Measurements from ENCODE around the gene MEX3A. TPM values are rescaled to one million over a fixed set of nuclear protein-coding genes. Genes with fewer than 3 reads are reported as not detected.
"Not testable (repeated sequence)": the region's sequence is repeated elsewhere in the genome, so short reads cannot be mapped to it uniquely, and the experiment has no call there.

MEX3A gene
- polyA plus RNA-seq, 6 donors from 2014 or later = 0.05 to 0.13 TPM; not detected in 4

GRCh38 chr1:156076609-156077429 is 5.4 kb downstream of the MEX3A start:
- peak; percentile 42 for DNase-seq
- peak overlapping the region; percentile 35 to 86 (median 66) for H3K4me3 Mint-ChIP-seq

GRCh38 chr1:156075775-156076204 is 6.5 kb downstream of the MEX3A start:
- Mint-ChIP-seq H3K9me3 (no peaks in the 10 kb centered on the region), H3K27ac (peak overlapping the region in 1 of 6 donors; percentile 76), H3K4me3 (peak overlapping the region; percentile 35 to 86 (median 75)), H3K4me1 (peaks cover 9 to 19% (median 12%) of the 10 kb centered on the region in 3 donors), H3K36me3 (no peaks in the 10 kb centered on the region), H3K27me3 (peaks cover 0 to 5% (median 0%) of the 10 kb centered on the region in 3 donors)
- ATAC-seq (ENCODE audit: low read depth in 2 of 2) (no peak), DNase-seq (no peak)

More at GRCh38 chr1:156076609-156077429, 5.4 kb downstream of the MEX3A start:
- peak; percentile 73 to 77 for ATAC-seq (ENCODE audit: low read depth in 2 of 2)
- H3K36me3 Mint-ChIP-seq = no peaks in the 10 kb centered on the region
- H3K9me3 Mint-ChIP-seq = no peaks in the 10 kb centered on the region
- peaks cover 13 to 20% (median 14%) of the 10 kb centered on the region in 3 donors for H3K4me1 Mint-ChIP-seq
- peaks cover 0 to 4% (median 0%) of the 10 kb centered on the region in 3 donors for H3K27me3 Mint-ChIP-seq
- H3K27ac Mint-ChIP-seq = no peak overlapping the region

- Mint-ChIP-seq H3K9me3 (no peaks in the 10 kb centered on the region), H3K4me1 (peaks cover 7 to 19% (median 12%) of the 10 kb centered on the region in 3 donors), H3K36me3 (no peaks in the 10 kb centered on the region), H3K27ac (no peak overlapping the region), H3K27me3 (peaks cover 0 to 11% (median 6%) of the 10 kb centered on the region in 3 donors), H3K4me3 (peak overlapping the region in 5 of 8 donors; percentile 35 to 78 (median 59))
- DNase-seq (no peak), ATAC-seq (ENCODE audit: low read depth in 2 of 2) (no peak)
Observed at GRCh38 chr1:156075162-156075561, 7.1 kb downstream of the MEX3A start.

DNA sequence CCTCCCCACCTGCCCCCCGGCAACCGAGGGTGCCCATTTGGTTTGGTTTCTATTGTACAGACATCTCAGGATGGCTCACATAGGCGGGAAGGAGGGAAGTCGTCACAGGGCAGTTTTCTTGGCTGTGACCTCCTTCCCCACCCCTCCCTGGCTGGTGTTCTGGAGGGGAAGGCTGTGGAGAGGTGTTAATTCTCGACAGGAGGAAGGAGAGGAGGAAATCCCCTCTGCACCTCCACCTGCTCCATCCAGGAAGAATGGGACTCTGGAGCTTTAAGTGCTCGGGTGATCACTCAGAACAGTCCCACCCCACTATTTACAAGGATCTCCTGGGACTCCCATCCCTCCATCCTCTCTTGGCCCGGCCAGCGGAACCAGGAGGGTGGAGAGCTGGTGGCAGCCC is 7.6 kb downstream of the MEX3A start:
- H3K9me3 Mint-ChIP-seq = no peaks in the 10 kb centered on the region
- H3K4me3 Mint-ChIP-seq = peak overlapping the region in 3 of 8 donors; percentile 16 to 68 (median 29)
- H3K27ac Mint-ChIP-seq = no peak overlapping the region
- no peak for ATAC-seq (ENCODE audit: low read depth in 2 of 2)
- H3K36me3 Mint-ChIP-seq = no peaks in the 10 kb centered on the region
- H3K4me1 Mint-ChIP-seq = peaks cover 7 to 19% (median 12%) of the 10 kb centered on the region in 3 donors
- peaks cover 0 to 13% (median 9%) of the 10 kb centered on the region in 3 donors for H3K27me3 Mint-ChIP-seq
- no peak for DNase-seq

GRCh38 chr1:156073740-156074139 is 8.5 kb downstream of the MEX3A start:
- no peak for DNase-seq
- Mint-ChIP-seq H3K4me3 (no peak overlapping the region), H3K27ac (no peak overlapping the region), H3K9me3 (no peaks in the 10 kb centered on the region), H3K4me1 (peaks cover 7 to 19% (median 12%) of the 10 kb centered on the region in 3 donors), H3K36me3 (no peaks in the 10 kb centered on the region), H3K27me3 (peaks cover 0 to 13% (median 9%) of the 10 kb centered on the region in 3 donors)
- no peak for ATAC-seq (ENCODE audit: low read depth in 2 of 2)

DNA sequence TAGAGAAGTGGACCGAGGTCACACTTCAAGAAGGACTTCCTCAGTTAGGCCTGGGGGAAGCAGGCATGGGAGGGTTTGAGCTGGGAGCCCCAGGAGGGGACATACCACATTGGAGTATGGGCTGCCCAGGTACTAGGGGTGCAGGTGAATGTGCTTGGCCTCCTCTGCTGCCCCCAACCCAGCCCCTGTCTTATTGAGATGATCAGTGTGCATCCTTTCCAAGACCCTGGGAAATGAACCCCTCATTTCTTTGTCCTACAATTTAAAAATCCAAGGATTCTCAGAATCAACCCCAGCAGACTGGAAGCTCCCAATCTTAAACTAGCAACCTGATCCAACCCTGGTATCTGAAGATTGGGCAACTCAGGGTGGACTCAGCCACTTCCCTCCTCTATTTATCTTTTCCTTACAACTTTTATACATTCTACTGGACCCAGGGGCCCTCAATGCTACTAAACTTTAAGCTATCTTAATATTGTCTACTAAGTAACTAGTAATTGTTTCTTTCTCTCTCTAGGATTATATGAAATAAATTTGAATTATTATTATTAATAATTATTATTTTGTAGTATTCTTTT is 9.1 kb downstream of the MEX3A start:
- H3K27me3 Mint-ChIP-seq = peaks cover 0 to 13% (median 9%) of the 10 kb centered on the region in 3 donors
- no peak for ATAC-seq (ENCODE audit: low read depth in 2 of 2)
- no peak overlapping the region for H3K27ac Mint-ChIP-seq
- no peaks in the 10 kb centered on the region for H3K9me3 Mint-ChIP-seq
- no peak for DNase-seq
- no peaks in the 10 kb centered on the region for H3K36me3 Mint-ChIP-seq
- peaks cover 7 to 19% (median 12%) of the 10 kb centered on the region in 3 donors for H3K4me1 Mint-ChIP-seq
- no peak overlapping the region for H3K4me3 Mint-ChIP-seq

DNA sequence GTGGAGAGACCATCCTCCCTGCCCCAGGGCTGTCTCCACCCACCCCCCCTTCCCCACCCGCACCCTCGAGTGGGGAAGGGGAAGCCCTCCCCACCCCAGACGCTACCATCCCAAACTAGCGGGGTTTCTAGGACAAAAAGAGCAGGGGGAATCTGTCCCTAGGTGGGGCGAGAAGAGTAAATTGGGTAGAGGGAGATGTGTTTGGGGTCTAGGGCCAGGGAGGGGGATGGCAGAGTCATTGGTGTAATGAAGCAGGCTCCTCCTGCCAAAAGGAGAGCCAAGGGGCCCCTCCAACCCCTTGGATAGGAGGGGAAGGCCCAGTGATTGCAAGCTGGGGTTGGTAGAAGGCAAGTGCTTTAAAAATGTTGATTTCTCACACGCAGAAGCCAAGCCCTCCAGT is 10.0 kb downstream of the MEX3A start:
- Mint-ChIP-seq H3K4me1 (peaks cover 7 to 16% (median 8%) of the 10 kb centered on the region in 3 donors), H3K27ac (no peak overlapping the region), H3K36me3 (no peaks in the 10 kb centered on the region), H3K4me3 (no peak overlapping the region), H3K27me3 (peaks cover 0 to 13% (median 9%) of the 10 kb centered on the region in 3 donors), H3K9me3 (no peaks in the 10 kb centered on the region)
- DNase-seq = no peak
- ATAC-seq (ENCODE audit: low read depth in 2 of 2) = no peak

GRCh38 chr1:156071332-156071816 is 10.9 kb downstream of the MEX3A start:
- H3K27ac Mint-ChIP-seq = peak overlapping the region in 1 of 6 donors; percentile 52

GRCh38 chr1:156070548-156070947 is 11.7 kb downstream of the MEX3A start:
- H3K4me3 Mint-ChIP-seq = no peak overlapping the region
- no peaks in the 10 kb centered on the region for H3K9me3 Mint-ChIP-seq
- peaks cover 4 to 10% (median 6%) of the 10 kb centered on the region in 3 donors for H3K4me1 Mint-ChIP-seq
- H3K27me3 Mint-ChIP-seq = peaks cover 0 to 13% (median 9%) of the 10 kb centered on the region in 3 donors
- ATAC-seq (ENCODE audit: low read depth in 2 of 2) (no peak), DNase-seq (no peak)
- no peaks in the 10 kb centered on the region for H3K36me3 Mint-ChIP-seq
- peak overlapping the region in 1 of 6 donors; percentile 89 for H3K27ac Mint-ChIP-seq

More at GRCh38 chr1:156071332-156071816, 10.9 kb downstream of the MEX3A start:
- not testable (repeated sequence) for H3K9me3 Mint-ChIP-seq; H3K4me3 Mint-ChIP-seq; H3K36me3 Mint-ChIP-seq; ATAC-seq (ENCODE audit: low read depth in 2 of 2); DNase-seq
- H3K27me3 Mint-ChIP-seq = peaks cover 0 to 13% (median 9%) of the 10 kb centered on the region in 3 donors
- H3K4me1 Mint-ChIP-seq = peaks cover 7 to 17% (median 8%) of the 10 kb centered on the region in 3 donors

DNA sequence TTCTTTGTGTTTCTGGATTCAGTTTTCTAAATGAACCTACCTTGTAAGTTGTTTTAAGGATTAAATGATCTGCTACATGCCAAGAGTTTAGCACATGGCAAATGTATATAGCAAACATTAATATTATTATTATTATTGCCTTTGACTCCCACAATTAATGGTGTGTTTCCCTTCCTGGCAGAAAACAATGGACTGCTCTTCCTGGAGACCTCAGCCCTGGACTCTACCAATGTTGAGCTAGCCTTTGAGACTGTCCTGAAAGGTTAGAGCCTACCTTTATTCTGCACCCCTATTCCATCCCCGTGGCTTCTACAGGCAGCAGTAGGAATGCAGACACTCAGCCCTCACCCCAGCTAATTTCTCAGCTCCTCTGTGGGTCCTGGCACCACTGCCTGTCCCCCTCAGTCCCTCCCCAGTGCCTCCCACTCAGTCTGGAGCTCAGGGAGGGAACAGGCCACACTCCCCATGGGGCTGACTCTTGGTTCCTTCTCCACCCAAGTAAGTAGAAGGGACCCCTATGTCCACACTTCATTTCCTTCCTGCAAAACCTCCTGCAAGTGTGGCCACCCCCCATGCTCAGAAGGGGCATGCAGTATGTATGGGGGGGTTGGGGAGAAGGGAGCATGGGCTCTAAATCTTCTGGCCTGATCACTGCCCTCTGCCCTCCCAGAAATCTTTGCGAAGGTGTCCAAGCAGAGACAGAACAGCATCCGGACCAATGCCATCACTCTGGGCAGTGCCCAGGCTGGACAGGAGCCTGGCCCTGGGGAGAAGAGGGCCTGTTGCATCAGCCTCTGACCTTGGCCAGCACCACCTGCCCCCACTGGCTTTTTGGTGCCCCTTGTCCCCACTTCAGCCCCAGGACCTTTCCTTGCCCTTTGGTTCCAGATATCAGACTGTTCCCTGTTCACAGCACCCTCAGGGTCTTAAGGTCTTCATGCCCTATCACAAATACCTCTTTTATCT is 12.5 kb downstream of the MEX3A start:
- peak overlapping the region in 1 of 6 donors; percentile 44 for H3K27ac Mint-ChIP-seq
- no peaks in the 10 kb centered on the region for H3K36me3 Mint-ChIP-seq
- ATAC-seq (ENCODE audit: low read depth in 2 of 2) = no peak
- H3K27me3 Mint-ChIP-seq = peaks cover 0 to 13% (median 9%) of the 10 kb centered on the region in 3 donors
- no peak overlapping the region for H3K4me3 Mint-ChIP-seq
- peaks cover 0 to 5% (median 0%) of the 10 kb centered on the region in 3 donors for H3K4me1 Mint-ChIP-seq
- no peaks in the 10 kb centered on the region for H3K9me3 Mint-ChIP-seq
- DNase-seq = no peak

- DNase-seq = no peak
- ATAC-seq (ENCODE audit: low read depth in 2 of 2) = no peak
- Mint-ChIP-seq H3K4me1 (peaks cover 0 to 5% (median 0%) of the 10 kb centered on the region in 3 donors), H3K36me3 (no peaks in the 10 kb centered on the region), H3K9me3 (no peaks in the 10 kb centered on the region), H3K27ac (no peak overlapping the region), H3K4me3 (no peak overlapping the region), H3K27me3 (peaks cover 0 to 9% (median 9%) of the 10 kb centered on the region in 3 donors)
Observed at GRCh38 chr1:156067262-156067661, 15.0 kb downstream of the MEX3A start.

- peak overlapping the region in 1 of 6 donors; percentile 62 for H3K27ac Mint-ChIP-seq
- no peaks in the 10 kb centered on the region for H3K9me3 Mint-ChIP-seq
- ATAC-seq (ENCODE audit: low read depth in 2 of 2) = no peak
- H3K36me3 Mint-ChIP-seq = no peaks in the 10 kb centered on the region
- H3K4me1 Mint-ChIP-seq = peaks cover 0 to 5% (median 0%) of the 10 kb centered on the region in 3 donors
- H3K4me3 Mint-ChIP-seq = no peak overlapping the region
- H3K27me3 Mint-ChIP-seq = peaks cover 0 to 9% (median 9%) of the 10 kb centered on the region in 3 donors
- no peak for DNase-seq
Observed at GRCh38 chr1:156065871-156066270, 16.4 kb downstream of the MEX3A start.

Data from naive B cell (primary cell).